ENCODE data around the gene ZMAT2.

GRCh38 chr5:140674629-140675028, 25.6 kb upstream of the ZMAT2 start:
- TF ChIP-seq CTCF (tag by site-specific recombination; IDR thresholded peaks at IDR 0.05) (no peak), ZBTB1 (tag by site-specific recombination; IDR thresholded peaks at IDR 0.05) (no peak), ZNF416 (tag by site-specific recombination; IDR thresholded peaks at IDR 0.05) (no peak), ZNF133 (tag by site-specific recombination; IDR thresholded peaks at IDR 0.05) (no peak)

Measured in HEK293 (cell line).